Astrocyte (in vitro differentiated cells and primary cell): ENCODE measurements around the gene SMIM5.

Experiments
- EZH2 ChIP-seq: IDR thresholded peaks from 2 replicates; pipeline ENCODE4 v1.6.1; 2012; ENCODE audit warnings: mild to moderate bottlenecking, low read length, inconsistent platforms; ENCODE audit not compliant: insufficient read depth
- TF ChIP-seq, protein P1 (sequence below): IDR thresholded peaks from 2 replicates; pipeline ENCODE4 v1.5.1; 2011; ENCODE audit warnings: low read depth, mild to moderate bottlenecking, inconsistent platforms, low read length, moderate library complexity; ENCODE audit not compliant: insufficient read depth

DNA sequence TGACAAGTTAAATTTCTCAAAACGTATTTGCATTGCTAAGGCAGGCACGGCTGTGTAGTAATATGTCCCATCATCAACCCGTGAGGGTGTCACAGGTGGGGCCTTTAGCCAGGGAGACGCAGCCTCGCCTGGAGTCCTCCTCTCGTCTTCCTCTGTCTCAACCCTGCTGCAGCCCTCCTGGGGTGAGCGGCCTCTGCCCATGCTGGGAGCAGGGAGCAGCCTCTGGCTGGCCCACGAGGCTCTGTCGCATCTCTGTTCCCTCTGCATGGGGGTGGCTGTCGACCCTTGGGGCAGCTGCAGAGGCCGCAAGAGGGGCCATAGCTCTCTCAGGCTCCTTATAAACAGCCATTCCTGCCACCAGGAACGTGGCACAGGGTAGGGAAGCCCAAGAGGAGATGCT, 806 bp upstream of the SMIM5 start:
- TF ChIP-seq, protein P1, sequence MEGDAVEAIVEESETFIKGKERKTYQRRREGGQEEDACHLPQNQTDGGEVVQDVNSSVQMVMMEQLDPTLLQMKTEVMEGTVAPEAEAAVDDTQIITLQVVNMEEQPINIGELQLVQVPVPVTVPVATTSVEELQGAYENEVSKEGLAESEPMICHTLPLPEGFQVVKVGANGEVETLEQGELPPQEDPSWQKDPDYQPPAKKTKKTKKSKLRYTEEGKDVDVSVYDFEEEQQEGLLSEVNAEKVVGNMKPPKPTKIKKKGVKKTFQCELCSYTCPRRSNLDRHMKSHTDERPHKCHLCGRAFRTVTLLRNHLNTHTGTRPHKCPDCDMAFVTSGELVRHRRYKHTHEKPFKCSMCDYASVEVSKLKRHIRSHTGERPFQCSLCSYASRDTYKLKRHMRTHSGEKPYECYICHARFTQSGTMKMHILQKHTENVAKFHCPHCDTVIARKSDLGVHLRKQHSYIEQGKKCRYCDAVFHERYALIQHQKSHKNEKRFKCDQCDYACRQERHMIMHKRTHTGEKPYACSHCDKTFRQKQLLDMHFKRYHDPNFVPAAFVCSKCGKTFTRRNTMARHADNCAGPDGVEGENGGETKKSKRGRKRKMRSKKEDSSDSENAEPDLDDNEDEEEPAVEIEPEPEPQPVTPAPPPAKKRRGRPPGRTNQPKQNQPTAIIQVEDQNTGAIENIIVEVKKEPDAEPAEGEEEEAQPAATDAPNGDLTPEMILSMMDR: no peak
- TF ChIP-seq EZH2: no peak
